Measurements from ENCODE around the gene PROZ. TPM values are rescaled to one million over a fixed set of nuclear protein-coding genes. Genes with fewer than 3 reads are reported as not detected.

The PROZ gene
- total and polyA plus RNA-seq, 2 of the 13 experiments (the other 11 are each of a cell fraction or from before 2014, with no cell fraction given) = 5.6 to 22.5 TPM

GRCh38 chr13:113113846-113114271 is 44.6 kb upstream of the PROZ start:
- DNase-seq (ENCODE audit: low spot score) = no peak
- TF ChIP-seq AGO1 (IDR thresholded peaks at IDR 0.05; ENCODE audit: low read depth, low read length, poor library complexity, severe bottlenecking) = no peak
- TF ChIP-seq CTCF (CRISPR knock-in tag; IDR thresholded peaks at IDR 0.05) = no peak
- peak; percentile 60 for TF ChIP-seq AGO2 (optimal IDR thresholded peaks at IDR 0.05; ENCODE audit: low read depth, low read length)
- peaks cover 0 to 1% of the 10 kb centered on the region in 2 experiments; a peak in 1 of 5 replicates for H3K36me3 ChIP-seq (replicated peaks in 1 of 2; ENCODE audit: control insufficient read depth in 1 of 2, insufficient read depth in 2 of 2, low read length in 2 of 2)
- no peak overlapping the region for H3K4me3 ChIP-seq (replicated peaks in 1 of 3; ENCODE audit: insufficient read depth in 1 of 3, low read depth in 2 of 3, low read length in 3 of 3)
- no peaks in the 10 kb centered on the region for H3K27me3 ChIP-seq (ENCODE audit: control insufficient read depth in 1 of 2, insufficient read depth in 2 of 2, low read length in 2 of 2)
- peaks cover 16% of the 10 kb centered on the region for H3K4me1 ChIP-seq (ENCODE audit: insufficient read depth, low read length)
- no peaks in the 10 kb centered on the region for H3K9me3 ChIP-seq (ENCODE audit: low read length)
- no peak overlapping the region for H3K9ac ChIP-seq (ENCODE audit: insufficient read depth, low read depth, low read length)
- ChIA-PET CTCF (ENCODE audit: low intra/inter-chr PET ratio, low total read pairs) (no interaction called here), POLR2A (interaction anchor here (1.3 to 2.5 kb wide), 4 partner anchors 9 to 37 kb away, joined by 3 to 18 read pairs (median 10); partner anchors contain the start of genes F10 and F7)
- FAIRE-seq = no peak
- no peak for ATAC-seq
- WGBS (ENCODE audit: low lambda C conversion rate) = 100% methylated on average over 7 of the region's 8 CpGs
- in situ Hi-C loops (cut with HindIII; ENCODE audit: extremely low pct_ligation_motif_present, low pct_unique_long_range_greater_than_20kb) (no loop called here), intact Hi-C loops (cut with micrococcal nuclease; ENCODE audit: unreplicated experiment) (no loop called here)
- H3K79me2 ChIP-seq (ENCODE audit: insufficient read depth, low read length) = no peaks in the 10 kb centered on the region
- no TSS peak for BruUV-seq (replicated peaks)
- no peak overlapping the region for H3K4me2 ChIP-seq (ENCODE audit: low read depth, low read length)
- H3K27ac ChIP-seq (ENCODE audit: extremely low read length, insufficient read depth, low read length) = no peak overlapping the region
- no peaks in the 10 kb centered on the region for H4K20me1 ChIP-seq (ENCODE audit: insufficient read depth, low read length)
- no peak overlapping the region for H2AFZ ChIP-seq (ENCODE audit: low read length)

- ChIA-PET POLR2A (interaction anchor here (1.3 to 2.5 kb wide), 4 partner anchors 8 to 36 kb away, joined by 3 to 18 read pairs (median 10); partner anchors contain the start of genes F10 and F7), CTCF (ENCODE audit: low intra/inter-chr PET ratio, low total read pairs) (no interaction called here)
- Histone ChIP-seq H3K27ac (ENCODE audit: extremely low read length, insufficient read depth, low read length) (no peak overlapping the region), H3K9ac (ENCODE audit: insufficient read depth, low read depth, low read length) (no peak overlapping the region), H3K4me1 (ENCODE audit: insufficient read depth, low read length) (peaks cover 16% of the 10 kb centered on the region), H3K36me3 (replicated peaks in 1 of 2; ENCODE audit: control insufficient read depth in 1 of 2, insufficient read depth in 2 of 2, low read length in 2 of 2) (peaks cover 0 to 1% of the 10 kb centered on the region in 2 experiments; a peak in 1 of 5 replicates), H3K79me2 (ENCODE audit: insufficient read depth, low read length) (no peaks in the 10 kb centered on the region), H3K27me3 (ENCODE audit: control insufficient read depth in 1 of 2, insufficient read depth in 2 of 2, low read length in 2 of 2) (no peaks in the 10 kb centered on the region), H3K4me3 (replicated peaks in 1 of 3; ENCODE audit: insufficient read depth in 1 of 3, low read depth in 2 of 3, low read length in 3 of 3) (no peak overlapping the region), H3K4me2 (ENCODE audit: low read depth, low read length) (no peak overlapping the region), H2AFZ (ENCODE audit: low read length) (no peak overlapping the region), H4K20me1 (ENCODE audit: insufficient read depth, low read length) (no peaks in the 10 kb centered on the region), H3K9me3 (ENCODE audit: low read length) (no peaks in the 10 kb centered on the region)
- no peak for DNase-seq (ENCODE audit: low spot score)
- TF ChIP-seq GMEB2 (CRISPR knock-in tag; IDR thresholded peaks at IDR 0.05; ENCODE audit: low read depth) = no peak
- TF ChIP-seq ZNF205 (CRISPR knock-in tag; IDR thresholded peaks at IDR 0.05) = no peak
- no peak for TF ChIP-seq ZSCAN22 (CRISPR knock-in tag; IDR thresholded peaks at IDR 0.05)
- 98% methylated on average over 14 of the region's 17 CpGs for WGBS (ENCODE audit: low lambda C conversion rate)
- in situ Hi-C loops (cut with HindIII; ENCODE audit: extremely low pct_ligation_motif_present, low pct_unique_long_range_greater_than_20kb) = no loop called here
- ATAC-seq = no peak
- intact Hi-C loops (cut with micrococcal nuclease; ENCODE audit: unreplicated experiment) = no loop called here
- BruUV-seq (replicated peaks) = no TSS peak
- FAIRE-seq = no peak
Observed at GRCh38 chr13:113114511-113115362, 43.7 kb upstream of the PROZ start.

All from HepG2 (cell line).